Measurements from ENCODE around the gene CLEC17A.
A peak's percentile ranks its signal among the peaks of the same experiment; 100 is the strongest.
"Not testable (repeated sequence)": the region's sequence is repeated elsewhere in the genome, so short reads cannot be mapped to it uniquely, and the experiment has no call there.

CLEC17A gene

GRCh38 chr19:14584372-14584771, 1.5 kb downstream of the CLEC17A start:
- not testable (repeated sequence) for DNase-seq

- DNase-seq: peak; percentile 78
Measured at GRCh38 chr19:14585187-14585586, 2.3 kb downstream of the CLEC17A start.

- peak; percentile 64 for DNase-seq
Measured at GRCh38 chr19:14589433-14589832, 6.5 kb downstream of the CLEC17A start.

GRCh38 chr19:14595558-14595957, 12.7 kb downstream of the CLEC17A start:
- DNase-seq: no peak

- DNase-seq: no peak
Measured at GRCh38 chr19:14599548-14600147, 16.8 kb downstream of the CLEC17A start.

- DNase-seq: no peak
Measured at GRCh38 chr19:14603990-14604387, 21.1 kb downstream of the CLEC17A start.

GRCh38 chr19:14606627-14607026, 23.7 kb downstream of the CLEC17A start:
- DNase-seq: no peak

- DNase-seq: no peak
Measured at GRCh38 chr19:14611051-14611450, 28.2 kb downstream of the CLEC17A start.

- not testable (repeated sequence) for DNase-seq
Measured at GRCh38 chr19:14612242-14612641, 29.4 kb downstream of the CLEC17A start.

- DNase-seq: no peak
Measured at GRCh38 chr19:14612657-14613056, 29.8 kb downstream of the CLEC17A start.

- not testable (repeated sequence) for DNase-seq
Measured at GRCh38 chr19:14613399-14614098, 30.7 kb downstream of the CLEC17A start.

GRCh38 chr19:14614099-14614412, 31.2 kb downstream of the CLEC17A start:
- peak; percentile 90 for DNase-seq

GRCh38 chr19:14615623-14616022, 32.7 kb downstream of the CLEC17A start:
- DNase-seq: no peak

- peak; percentile 77 for DNase-seq
Measured at GRCh38 chr19:14616407-14616806, 33.5 kb downstream of the CLEC17A start.

- DNase-seq: no peak
Measured at GRCh38 chr19:14619404-14619803, 36.5 kb downstream of the CLEC17A start.

GRCh38 chr19:14624491-14624890, 41.6 kb downstream of the CLEC17A start:
- DNase-seq: not testable (repeated sequence)

GRCh38 chr19:14629557-14629956, 46.7 kb downstream of the CLEC17A start:
- no peak for DNase-seq

- DNase-seq: peak; percentile 33
Measured at GRCh38 chr19:14632286-14632685, 49.4 kb downstream of the CLEC17A start.

GRCh38 chr19:14639536-14640277, 56.8 kb downstream of the CLEC17A start:
- no peak for DNase-seq

GRCh38 chr19:14648506-14648905, 65.6 kb downstream of the CLEC17A start:
- no peak for DNase-seq

GRCh38 chr19:14649020-14649419, 66.1 kb downstream of the CLEC17A start:
- no peak for DNase-seq

GRCh38 chr19:14650161-14650560, 67.3 kb downstream of the CLEC17A start:
- DNase-seq: no peak

- peak; percentile 23 for DNase-seq
Measured at GRCh38 chr19:14654786-14655560, 72.1 kb downstream of the CLEC17A start.
